Hematopoietic multipotent progenitor cell treated with erythropoietin and hydrocortisone succinate and interleukin-3 and kit ligand, for 8 days (in vitro differentiated cells): ENCODE data around the gene ST6GALNAC6.
"Not testable (repeated sequence)": the region's sequence is repeated elsewhere in the genome, so short reads cannot be mapped to it uniquely, and the experiment has no call there.

Source experiments
- DNase-seq: peaks from one replicate; pipeline ENCODE4 v3.0.0-alpha.2; 2015

Gene ST6GALNAC6

GRCh38 chr9:127887792-127888191, 11.6 kb downstream of the ST6GALNAC6 start:
- peak; percentile 79 for DNase-seq

- no peak for DNase-seq
Observed at GRCh38 chr9:127886401-127886972, 12.9 kb downstream of the ST6GALNAC6 start.

GRCh38 chr9:127885508-127886281, 13.7 kb downstream of the ST6GALNAC6 start:
- no peak for DNase-seq

GRCh38 chr9:127884976-127885490, 14.4 kb downstream of the ST6GALNAC6 start:
- DNase-seq: no peak

- peak; percentile 99 for DNase-seq
Observed at GRCh38 chr9:127884427-127884911, 14.9 kb downstream of the ST6GALNAC6 start.

- DNase-seq: no peak
Observed at GRCh38 chr9:127883959-127884358, 15.4 kb downstream of the ST6GALNAC6 start.

- not testable (repeated sequence) for DNase-seq
Observed at GRCh38 chr9:127881715-127882114, 17.7 kb downstream of the ST6GALNAC6 start.

- no peak for DNase-seq
Observed at GRCh38 chr9:127880143-127880542, 19.3 kb downstream of the ST6GALNAC6 start.

GRCh38 chr9:127878652-127879390, 20.6 kb downstream of the ST6GALNAC6 start:
- DNase-seq: no peak

- DNase-seq: no peak
Observed at GRCh38 chr9:127878001-127878651, 21.3 kb downstream of the ST6GALNAC6 start.

GRCh38 chr9:127877566-127877998, 21.8 kb downstream of the ST6GALNAC6 start, which contains the start of gene AK1:
TSS of gene AK1 (minus strand) at chr9:127877675. CDS start at chr9:127874617, 3,058 bp downstream.
- no peak for DNase-seq

GRCh38 chr9:127876764-127877562, 22.4 kb downstream of the ST6GALNAC6 start:
- DNase-seq: no peak

- no peak for DNase-seq
Observed at GRCh38 chr9:127876026-127876763, 23.2 kb downstream of the ST6GALNAC6 start.

- no peak for DNase-seq
Observed at GRCh38 chr9:127875306-127875966, 24.0 kb downstream of the ST6GALNAC6 start.

- no peak for DNase-seq
Observed at GRCh38 chr9:127874301-127875221, 24.8 kb downstream of the ST6GALNAC6 start.

- no peak for DNase-seq
Observed at GRCh38 chr9:127873886-127874285, 25.5 kb downstream of the ST6GALNAC6 start.

GRCh38 chr9:127873223-127873691, 26.1 kb downstream of the ST6GALNAC6 start:
- DNase-seq: no peak

GRCh38 chr9:127872369-127873222, 26.8 kb downstream of the ST6GALNAC6 start:
- DNase-seq: no peak
